Mammary epithelial cell (primary cell): ENCODE measurements around the gene HAUS3.

Experiments used
- EZH2 ChIP-seq: IDR thresholded peaks from 2 replicates; pipeline ENCODE4 v1.6.1; 2012; ENCODE audit warnings: low read length, inconsistent platforms, borderline replicate concordance
- TF ChIP-seq, protein P1 (sequence below), 2 donors: IDR thresholded peaks in 1 of 2; conservative IDR thresholded peaks in 1 of 2; 2 replicates each; pipeline ENCODE4 v1.5.1; 2011 to 2012; ENCODE audit warnings: inconsistent platforms in 2 of 2, low read length in 2 of 2, mild to moderate bottlenecking in 2 of 2, control low read depth in 1 of 2, low read depth in 1 of 2; ENCODE audit not compliant: insufficient read depth in 1 of 2; ENCODE audit errors: extremely low read depth in 1 of 2

DNA sequence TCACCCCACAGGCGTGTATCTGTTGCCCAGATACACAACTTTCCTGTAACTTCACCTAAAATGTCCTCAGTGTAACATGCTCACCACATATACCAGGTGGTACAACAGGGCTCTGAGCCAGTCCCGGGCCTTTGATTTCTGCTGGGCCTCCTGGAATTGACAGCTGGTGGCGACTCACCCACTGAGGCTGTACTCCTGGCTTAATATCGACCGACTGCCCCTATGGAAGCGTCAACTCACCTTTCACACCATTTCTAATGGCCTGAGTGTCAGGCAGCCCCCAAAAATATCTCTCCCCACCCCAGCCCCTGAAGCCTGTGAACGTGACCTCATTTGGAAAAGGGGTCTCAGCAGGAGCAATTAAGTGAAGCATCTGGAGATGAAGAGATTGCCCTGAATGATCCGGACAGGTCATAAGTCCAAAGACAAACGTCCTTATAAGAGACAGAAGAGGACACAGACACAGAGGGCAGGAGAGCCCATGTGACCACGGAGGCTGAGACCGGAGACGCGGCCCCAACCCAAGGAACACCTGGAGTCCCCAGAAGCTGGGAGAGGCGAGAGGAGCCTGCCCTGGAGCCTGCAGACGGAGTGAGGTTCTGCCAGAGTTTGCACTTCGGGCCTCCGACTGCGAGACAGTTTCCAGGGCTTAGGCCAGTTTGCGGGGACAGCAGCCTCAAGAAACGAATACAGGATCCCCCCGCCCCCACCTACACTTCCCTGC is 32.6 kb upstream of the HAUS3 start:
- TF ChIP-seq, protein P1, sequence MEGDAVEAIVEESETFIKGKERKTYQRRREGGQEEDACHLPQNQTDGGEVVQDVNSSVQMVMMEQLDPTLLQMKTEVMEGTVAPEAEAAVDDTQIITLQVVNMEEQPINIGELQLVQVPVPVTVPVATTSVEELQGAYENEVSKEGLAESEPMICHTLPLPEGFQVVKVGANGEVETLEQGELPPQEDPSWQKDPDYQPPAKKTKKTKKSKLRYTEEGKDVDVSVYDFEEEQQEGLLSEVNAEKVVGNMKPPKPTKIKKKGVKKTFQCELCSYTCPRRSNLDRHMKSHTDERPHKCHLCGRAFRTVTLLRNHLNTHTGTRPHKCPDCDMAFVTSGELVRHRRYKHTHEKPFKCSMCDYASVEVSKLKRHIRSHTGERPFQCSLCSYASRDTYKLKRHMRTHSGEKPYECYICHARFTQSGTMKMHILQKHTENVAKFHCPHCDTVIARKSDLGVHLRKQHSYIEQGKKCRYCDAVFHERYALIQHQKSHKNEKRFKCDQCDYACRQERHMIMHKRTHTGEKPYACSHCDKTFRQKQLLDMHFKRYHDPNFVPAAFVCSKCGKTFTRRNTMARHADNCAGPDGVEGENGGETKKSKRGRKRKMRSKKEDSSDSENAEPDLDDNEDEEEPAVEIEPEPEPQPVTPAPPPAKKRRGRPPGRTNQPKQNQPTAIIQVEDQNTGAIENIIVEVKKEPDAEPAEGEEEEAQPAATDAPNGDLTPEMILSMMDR (conservative IDR thresholded peaks at IDR 0.05 in 1 of 2, IDR thresholded peaks at IDR 0.05 in 1 of 2; ENCODE audit: extremely low read depth in 1 of 2, insufficient read depth in 1 of 2, low read depth in 1 of 2, low read length in 2 of 2) = no peak
- no peak for TF ChIP-seq EZH2
